Activated CD8-positive, alpha-beta memory T cell treated with anti-CD3 and anti-CD28 coated beads, Interleukin-2, amount 50 U/mL, for 4 hours (primary cell): ENCODE results near the gene NNAT.
"Not testable (repeated sequence)": the region's sequence is repeated elsewhere in the genome, so short reads cannot be mapped to it uniquely, and the experiment has no call there.

Experiments used
- DNase-seq: peaks from one replicate; pipeline ENCODE4 v3.0.0-alpha.2; 2020

Gene NNAT, protein sequence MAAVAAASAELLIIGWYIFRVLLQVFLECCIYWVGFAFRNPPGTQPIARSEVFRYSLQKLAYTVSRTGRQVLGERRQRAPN

DNA sequence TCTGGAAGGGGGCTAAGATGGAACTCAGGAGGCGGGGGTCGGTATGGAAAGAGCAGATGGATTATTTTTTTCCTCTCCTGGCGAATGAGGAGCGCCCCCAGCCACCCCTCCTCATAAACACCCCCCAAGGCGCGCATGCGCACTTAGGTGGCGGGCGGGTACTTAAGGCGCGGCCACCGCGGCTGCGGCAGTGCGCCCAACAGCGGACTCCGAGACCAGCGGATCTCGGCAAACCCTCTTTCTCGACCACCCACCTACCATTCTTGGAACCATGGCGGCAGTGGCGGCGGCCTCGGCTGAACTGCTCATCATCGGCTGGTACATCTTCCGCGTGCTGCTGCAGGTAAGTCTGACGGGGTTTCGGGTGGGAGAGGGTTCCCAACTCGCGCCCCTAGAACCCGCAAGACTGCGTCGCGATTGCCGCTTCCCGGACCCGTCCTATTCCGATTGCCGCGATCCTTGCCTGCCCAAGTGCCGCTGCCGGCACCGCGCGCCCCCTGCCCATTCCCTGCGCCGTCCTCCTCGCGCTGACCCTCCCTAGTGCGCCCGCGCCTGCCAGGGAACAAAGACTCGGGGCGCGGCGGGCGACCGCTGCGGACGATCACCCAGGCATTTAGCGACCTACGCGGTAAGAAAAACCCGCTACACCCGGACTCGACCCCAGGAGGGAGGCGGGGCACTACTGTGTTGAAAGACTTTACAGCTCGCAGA is at the start of gene NNAT:
NNAT (plus strand) TSS at position 190 of the 711 bp plus-strand sequence; CDS start at position 272, 82 bp downstream.
- no peak for DNase-seq

DNA sequence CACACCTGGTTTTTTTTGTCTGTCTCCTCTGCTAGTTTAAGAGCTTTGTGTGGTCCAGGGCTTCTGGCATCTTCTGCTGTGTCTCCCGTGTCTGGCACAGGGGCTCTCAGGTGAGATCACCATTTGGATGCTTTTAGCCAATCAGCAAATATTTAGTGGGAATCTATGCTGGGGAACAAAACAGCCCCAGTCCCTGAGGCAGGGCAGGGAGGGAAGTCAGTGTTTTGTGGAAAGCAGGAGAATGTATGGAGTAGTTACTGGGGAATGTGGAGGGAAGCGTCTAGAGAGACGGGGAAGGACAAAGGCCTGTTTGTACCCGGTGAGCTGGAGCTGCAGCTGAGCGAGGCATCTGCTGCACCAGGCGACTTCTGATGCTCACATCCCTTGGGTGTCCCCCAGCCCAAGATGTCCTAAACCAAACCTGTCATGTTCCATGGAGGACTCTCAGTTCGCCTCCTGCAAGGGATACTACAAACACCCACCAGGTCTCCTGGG is 49.3 kb upstream of the NNAT start:
- DNase-seq = no peak

DNA sequence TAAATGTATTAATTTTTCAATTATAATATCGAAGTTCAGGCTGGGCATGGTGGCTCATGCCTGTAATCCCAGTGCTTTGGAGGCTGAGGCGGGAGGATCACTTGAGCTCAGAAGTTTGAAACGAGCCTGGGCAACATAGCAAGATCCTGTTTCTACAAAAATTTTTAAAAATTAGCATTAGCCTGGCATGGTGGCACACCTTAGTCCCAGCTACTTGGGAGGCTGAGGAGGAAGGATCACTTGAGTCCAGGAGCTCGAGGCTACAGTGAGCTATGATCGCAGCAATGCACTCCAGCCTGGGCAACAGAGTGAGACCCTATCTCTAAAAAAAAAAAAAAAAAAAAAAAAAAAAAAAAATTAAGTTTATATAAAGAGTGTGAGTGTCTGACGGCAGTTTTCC is 48.6 kb upstream of the NNAT start:
- not testable (repeated sequence) for DNase-seq

GRCh38 chr20:37473249-37474000 is 47.6 kb upstream of the NNAT start:
- no peak for DNase-seq

GRCh38 chr20:37474386-37474785 is 46.7 kb upstream of the NNAT start:
- DNase-seq = no peak

DNA sequence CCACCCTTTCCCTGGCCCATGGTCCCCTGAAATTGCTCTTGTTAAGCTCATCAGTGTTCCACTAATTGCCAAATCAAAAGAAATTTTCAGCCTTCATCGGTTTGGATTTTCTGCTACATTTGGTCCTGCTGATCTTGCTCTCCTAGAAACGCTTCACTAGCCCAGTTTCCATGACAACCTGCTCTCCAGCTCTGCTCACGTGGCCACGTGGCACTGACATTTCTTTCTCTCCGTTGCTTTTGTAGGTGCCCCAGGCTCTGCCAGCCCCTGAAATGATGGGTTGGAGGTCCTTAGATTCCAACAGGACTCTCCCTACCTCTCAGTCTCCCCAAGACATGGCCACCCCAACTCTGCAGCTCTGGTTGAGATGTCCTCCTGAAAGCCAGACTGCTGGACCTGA is 45.8 kb upstream of the NNAT start:
- DNase-seq = no peak

DNA sequence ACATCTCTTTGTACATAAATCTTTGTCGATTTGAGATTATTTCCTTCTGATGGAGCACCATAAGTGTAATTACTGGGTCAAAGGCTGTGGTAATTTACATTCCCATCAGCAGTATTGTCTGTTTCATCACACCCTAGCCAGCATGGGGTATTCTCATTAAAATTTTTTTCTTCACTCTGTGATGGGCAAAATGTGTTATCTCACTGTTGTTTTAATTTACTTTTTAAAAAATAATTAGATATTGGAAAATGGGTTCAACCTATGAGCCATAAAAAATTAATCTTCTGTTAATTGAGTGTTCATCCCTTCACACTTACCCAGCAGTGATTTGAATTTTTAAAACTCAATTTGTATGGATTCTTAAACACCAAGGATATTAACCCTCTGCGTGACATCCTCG is 44.0 kb upstream of the NNAT start:
- no peak for DNase-seq

GRCh38 chr20:37479266-37479665 is 41.8 kb upstream of the NNAT start:
- no peak for DNase-seq

DNA sequence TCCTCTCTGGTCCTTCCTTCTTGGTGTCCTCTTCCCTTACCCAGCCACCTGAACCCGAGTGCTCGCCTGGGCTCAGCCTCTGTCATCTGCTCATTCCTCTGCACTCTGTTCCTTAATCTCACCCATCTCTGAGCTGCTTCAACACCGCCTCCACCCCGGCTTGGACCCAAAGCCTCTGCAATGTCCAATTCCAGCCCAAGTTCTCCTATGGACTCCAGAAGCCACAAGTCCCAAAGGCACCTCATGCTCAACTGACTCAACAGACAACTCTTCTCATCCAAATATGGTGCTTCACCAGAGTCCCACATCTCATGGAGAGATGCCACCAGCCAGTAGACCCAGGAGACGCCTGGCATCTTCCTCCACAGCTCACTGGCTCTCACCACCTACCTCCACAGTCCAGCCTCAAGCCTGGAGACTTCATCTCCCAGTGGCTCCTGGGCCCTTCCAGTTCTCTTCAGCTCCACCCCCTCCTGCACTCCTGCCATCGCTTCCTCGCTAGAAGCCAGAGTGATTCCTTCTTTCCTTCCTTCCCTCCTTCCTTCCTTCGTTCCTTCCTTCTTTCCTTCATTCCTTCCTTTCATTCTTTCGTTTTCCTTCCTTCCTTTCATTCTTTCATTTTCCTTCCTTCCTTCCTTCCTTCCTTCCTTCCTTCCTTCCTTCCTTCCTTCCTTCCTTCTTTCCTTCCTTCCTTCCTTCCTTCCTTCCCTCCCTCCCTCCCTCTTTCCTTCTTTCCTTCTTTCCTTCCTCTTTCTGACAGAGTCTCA is 40.9 kb upstream of the NNAT start:
- DNase-seq = no peak

DNA sequence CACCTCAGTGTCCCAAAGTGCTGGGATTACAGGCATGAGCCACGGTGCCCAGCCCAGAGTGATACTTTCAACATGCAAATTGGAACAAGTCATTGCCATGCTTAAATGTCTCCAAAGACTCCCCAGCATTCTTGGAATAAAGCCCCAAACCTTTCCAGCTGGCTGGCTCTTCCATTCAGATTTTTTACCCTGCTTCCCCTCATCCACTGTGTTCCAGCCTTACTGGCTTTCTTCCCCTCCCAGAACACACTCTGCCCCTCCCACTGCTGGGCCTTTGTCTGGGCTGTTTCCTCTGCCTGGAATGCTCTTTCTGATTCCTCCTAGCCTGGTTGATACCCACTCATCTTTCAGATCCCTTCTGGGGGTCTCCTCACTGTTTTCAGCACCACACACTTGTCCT is 40.1 kb upstream of the NNAT start:
- no peak for DNase-seq

DNA sequence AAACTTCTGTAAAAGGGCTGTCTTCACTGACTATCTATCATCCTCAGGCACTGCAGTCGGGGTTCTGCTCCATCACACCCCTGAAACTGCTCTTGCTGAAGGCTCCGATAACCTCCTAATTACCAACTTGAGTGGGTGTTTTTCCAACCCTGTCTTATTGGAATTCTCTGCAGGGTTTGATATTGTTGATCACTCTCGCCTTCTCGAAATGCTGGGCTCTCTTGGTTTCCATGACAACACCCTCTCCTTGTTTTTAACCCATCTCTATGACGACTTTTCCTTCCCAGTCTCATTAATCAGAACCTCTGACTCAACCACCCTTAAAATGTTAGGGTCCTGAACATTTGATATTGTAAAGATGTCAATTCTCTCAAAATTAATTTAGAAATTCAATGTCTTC is 39.4 kb upstream of the NNAT start:
- DNase-seq = no peak

GRCh38 chr20:37484331-37484730 is 36.7 kb upstream of the NNAT start:
- DNase-seq = no peak

GRCh38 chr20:37486209-37486608 is 34.8 kb upstream of the NNAT start:
- not testable (repeated sequence) for DNase-seq

- no peak for DNase-seq
Observed at GRCh38 chr20:37490663-37491350, 30.2 kb upstream of the NNAT start.

DNA sequence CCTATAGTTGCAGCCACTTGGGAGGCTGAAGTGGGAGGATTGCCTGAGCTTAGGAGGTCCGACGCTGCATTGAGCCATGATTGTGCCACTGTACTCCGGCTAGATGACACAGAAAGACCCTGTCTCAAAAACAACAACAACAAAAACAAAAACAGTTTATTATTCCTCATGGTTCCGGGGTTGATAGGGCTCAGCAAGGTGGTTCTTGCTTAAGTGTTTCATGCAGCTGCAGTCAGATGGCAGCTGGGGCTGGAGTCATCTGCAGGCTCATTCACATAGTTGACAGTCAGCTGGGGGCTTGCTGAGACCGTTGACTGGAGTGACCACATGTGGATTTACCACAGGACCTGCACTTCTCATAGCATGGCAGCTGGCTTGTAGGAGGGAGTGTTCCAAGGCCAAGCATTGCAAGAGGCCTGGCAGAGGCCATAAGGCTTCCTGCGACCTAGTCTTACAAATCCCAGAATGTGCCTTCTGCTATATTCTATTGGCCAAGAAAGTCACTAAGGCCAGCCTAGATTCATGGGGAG is 28.9 kb upstream of the NNAT start:
- DNase-seq = no peak

DNA sequence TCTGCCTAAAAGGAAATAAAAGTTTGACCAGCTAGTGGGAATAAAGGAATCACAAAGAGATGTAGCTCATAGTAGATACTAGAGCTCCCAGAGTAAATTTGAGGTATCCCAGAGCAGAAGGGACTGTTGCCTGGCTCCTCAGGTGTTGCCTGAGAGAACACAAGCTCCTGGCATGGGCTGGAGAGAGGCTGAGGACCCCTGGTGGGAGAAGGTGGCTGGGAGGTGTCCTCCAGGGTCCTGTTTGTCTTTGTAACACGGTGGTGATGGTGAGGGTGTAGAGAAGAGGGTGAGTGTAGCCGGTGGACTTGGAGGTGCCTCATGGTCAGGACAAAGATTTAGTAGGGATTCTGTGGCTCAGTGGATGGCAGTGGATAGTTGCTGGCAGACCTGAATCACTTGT is 28.1 kb upstream of the NNAT start:
- DNase-seq = no peak

GRCh38 chr20:37494301-37494700 is 26.7 kb upstream of the NNAT start:
- DNase-seq = no peak

GRCh38 chr20:37494796-37495195 is 26.3 kb upstream of the NNAT start:
- no peak for DNase-seq

DNA sequence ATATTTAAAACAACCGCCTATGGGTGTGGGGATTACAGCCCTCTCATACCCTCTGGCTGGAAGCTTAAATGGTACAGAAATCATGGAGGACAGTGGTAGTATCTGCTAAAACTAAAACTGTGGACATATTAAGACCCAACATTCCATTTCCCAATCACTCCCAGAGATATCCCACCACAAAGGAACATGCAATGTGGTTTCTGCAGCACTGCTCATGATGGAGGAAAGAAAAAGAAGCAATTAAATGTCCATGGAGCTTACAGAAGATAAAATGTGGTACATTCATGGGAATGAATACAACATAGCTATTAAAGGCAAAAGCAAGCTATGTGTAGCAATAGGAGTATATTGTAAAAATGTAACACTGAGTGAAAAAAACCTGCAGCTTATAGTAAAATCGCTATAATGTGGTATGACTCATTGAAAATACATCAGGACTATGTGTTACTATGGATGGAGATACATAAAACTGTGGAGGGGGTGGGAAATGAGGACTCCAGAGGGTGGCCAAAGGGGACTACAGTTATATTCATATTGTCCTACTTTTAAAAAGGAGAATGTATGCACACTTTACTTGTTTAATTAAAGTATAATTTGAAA is 22.9 kb upstream of the NNAT start:
- DNase-seq = no peak

DNA sequence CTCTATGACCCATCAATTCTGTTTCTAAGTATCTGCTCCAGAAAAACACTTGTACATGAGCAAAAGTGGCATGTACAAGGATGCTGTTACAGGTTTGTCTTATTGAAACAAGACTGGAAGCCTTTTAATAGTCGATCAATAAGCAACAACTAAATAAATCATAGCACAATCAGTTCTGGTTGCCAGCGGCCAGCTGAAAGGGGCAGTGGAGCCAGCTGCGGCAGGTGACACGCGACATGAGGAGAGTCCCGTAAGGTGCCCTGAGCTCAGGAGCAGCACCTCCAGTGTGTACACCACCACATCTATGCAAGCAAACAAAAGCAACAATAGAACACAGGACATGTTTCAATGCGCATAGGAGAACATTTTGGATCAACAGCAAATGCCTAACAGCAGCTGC is 20.7 kb upstream of the NNAT start:
- DNase-seq = no peak

GRCh38 chr20:37501940-37502339 is 19.1 kb upstream of the NNAT start:
- no peak for DNase-seq

DNA sequence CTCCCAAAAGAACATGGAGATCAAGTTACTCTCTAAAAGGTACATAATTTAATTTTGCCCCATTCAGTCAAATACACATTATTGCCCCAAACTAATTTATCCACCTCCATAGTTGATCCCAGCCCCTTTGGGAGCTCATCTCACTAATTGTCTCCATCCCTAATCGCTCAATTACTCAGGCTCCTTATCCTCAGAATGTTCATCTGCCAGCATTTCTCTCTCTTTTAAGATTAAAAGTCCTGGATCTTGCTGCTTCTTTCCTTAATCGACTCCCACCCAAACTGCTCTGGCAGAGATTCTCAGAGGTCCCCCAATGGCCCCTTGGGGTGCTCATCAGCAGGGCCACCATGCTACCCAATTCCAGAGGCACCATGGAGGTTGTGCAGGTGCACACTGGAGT is 18.4 kb upstream of the NNAT start:
- DNase-seq = no peak
